Activated T-helper 17 cell treated with anti-CD3 and anti-CD28 coated beads, Interleukin-2, amount 50 U/mL, for 72 hours (primary cell): ENCODE results near the gene FAM168A. TPM values are rescaled to one million over a fixed set of nuclear protein-coding genes. Genes with fewer than 3 reads are reported as not detected.

Experiments
- ATAC-seq: fragments of 150-1000 bp; cut with Tn5 transposase; replicated peaks from 2 replicates; pipeline ENCODE4 v1.10.0; 2021; ENCODE audit warnings: mild to moderate bottlenecking, moderate library complexity
- H3K27ac Mint-ChIP-seq: one replicate; pipeline ENCODE4 v1.8.0; 2022; ENCODE audit warnings: mixed read lengths
- H3K27me3 Mint-ChIP-seq: one replicate; pipeline ENCODE4 v1.8.0; 2022; ENCODE audit warnings: mixed read lengths
- H3K36me3 Mint-ChIP-seq: one replicate; pipeline ENCODE4 v1.8.0; 2022; ENCODE audit warnings: low read depth, mild to moderate bottlenecking, mixed read lengths
- H3K4me1 Mint-ChIP-seq: one replicate; pipeline ENCODE4 v1.8.0; 2022; ENCODE audit warnings: mixed read lengths
- H3K4me3 Mint-ChIP-seq: one replicate; pipeline ENCODE4 v1.8.0; 2022; ENCODE audit warnings: mild to moderate bottlenecking, mixed read lengths
- H3K9me3 Mint-ChIP-seq: one replicate; pipeline ENCODE4 v1.8.0; 2022; ENCODE audit warnings: mixed read lengths
- total RNA-seq, 2 donors: library from RNA; stranded (reverse); gene quantifications; one replicate each; pipeline ENCODE4 v1.2.3, GENCODE V29; 2022

FAM168A gene
- total RNA-seq, 2 donors from 2014 or later: 16.0 to 33.2 TPM

GRCh38 chr11:73365352-73366264, 232.3 kb downstream of the FAM168A start:
- ATAC-seq: no peak

GRCh38 chr11:73363147-73363546, 234.8 kb downstream of the FAM168A start:
- Mint-ChIP-seq H3K4me3 (no peak overlapping the region), H3K9me3 (no peaks in the 10 kb centered on the region), H3K4me1 (peaks cover 14% of the 10 kb centered on the region), H3K36me3 (no peaks in the 10 kb centered on the region), H3K27ac (no peak overlapping the region), H3K27me3 (no peaks in the 10 kb centered on the region)
- ATAC-seq: no peak

More at GRCh38 chr11:73365352-73366264, 232.3 kb downstream of the FAM168A start:
- no peaks in the 10 kb centered on the region for H3K36me3 Mint-ChIP-seq
- H3K27ac Mint-ChIP-seq: peak overlapping the region; percentile 87
- peak overlapping the region; percentile 60 for H3K4me3 Mint-ChIP-seq
- H3K9me3 Mint-ChIP-seq: no peaks in the 10 kb centered on the region
- H3K4me1 Mint-ChIP-seq: peaks cover 14% of the 10 kb centered on the region
- H3K27me3 Mint-ChIP-seq: no peaks in the 10 kb centered on the region

GRCh38 chr11:73361953-73362776, 235.7 kb downstream of the FAM168A start:
- H3K27ac Mint-ChIP-seq: no peak overlapping the region
- no peaks in the 10 kb centered on the region for H3K27me3 Mint-ChIP-seq
- no peaks in the 10 kb centered on the region for H3K36me3 Mint-ChIP-seq
- H3K9me3 Mint-ChIP-seq: no peaks in the 10 kb centered on the region
- no peak for ATAC-seq
- peaks cover 11% of the 10 kb centered on the region for H3K4me1 Mint-ChIP-seq
- no peak overlapping the region for H3K4me3 Mint-ChIP-seq

- H3K4me1 Mint-ChIP-seq: peaks cover 1% of the 10 kb centered on the region
- H3K36me3 Mint-ChIP-seq: no peaks in the 10 kb centered on the region
- ATAC-seq: no peak
- H3K9me3 Mint-ChIP-seq: no peaks in the 10 kb centered on the region
- no peak overlapping the region for H3K27ac Mint-ChIP-seq
- H3K27me3 Mint-ChIP-seq: no peaks in the 10 kb centered on the region
- no peak overlapping the region for H3K4me3 Mint-ChIP-seq
Measured at GRCh38 chr11:73360743-73361369, 237.1 kb downstream of the FAM168A start.

GRCh38 chr11:73359930-73360742, 237.8 kb downstream of the FAM168A start:
- ATAC-seq: no peak
- H3K4me1 Mint-ChIP-seq: no peaks in the 10 kb centered on the region
- no peaks in the 10 kb centered on the region for H3K9me3 Mint-ChIP-seq
- H3K4me3 Mint-ChIP-seq: no peak overlapping the region
- no peaks in the 10 kb centered on the region for H3K27me3 Mint-ChIP-seq
- no peak overlapping the region for H3K27ac Mint-ChIP-seq
- no peaks in the 10 kb centered on the region for H3K36me3 Mint-ChIP-seq

GRCh38 chr11:73359341-73359740, 238.6 kb downstream of the FAM168A start:
- Mint-ChIP-seq H3K4me3 (no peak overlapping the region), H3K36me3 (no peaks in the 10 kb centered on the region), H3K4me1 (no peaks in the 10 kb centered on the region), H3K27ac (no peak overlapping the region), H3K9me3 (no peaks in the 10 kb centered on the region), H3K27me3 (no peaks in the 10 kb centered on the region)
- no peak for ATAC-seq

GRCh38 chr11:73358071-73358470, 239.8 kb downstream of the FAM168A start:
- no peaks in the 10 kb centered on the region for H3K4me1 Mint-ChIP-seq
- no peaks in the 10 kb centered on the region for H3K36me3 Mint-ChIP-seq
- H3K9me3 Mint-ChIP-seq: no peaks in the 10 kb centered on the region
- no peak overlapping the region for H3K4me3 Mint-ChIP-seq
- no peak overlapping the region for H3K27ac Mint-ChIP-seq
- no peak for ATAC-seq
- no peaks in the 10 kb centered on the region for H3K27me3 Mint-ChIP-seq

- H3K36me3 Mint-ChIP-seq: no peaks in the 10 kb centered on the region
- no peak overlapping the region for H3K4me3 Mint-ChIP-seq
- no peaks in the 10 kb centered on the region for H3K27me3 Mint-ChIP-seq
- ATAC-seq: no peak
- no peaks in the 10 kb centered on the region for H3K9me3 Mint-ChIP-seq
- no peak overlapping the region for H3K27ac Mint-ChIP-seq
- H3K4me1 Mint-ChIP-seq: no peaks in the 10 kb centered on the region
Measured at GRCh38 chr11:73356979-73357860, 240.7 kb downstream of the FAM168A start.

GRCh38 chr11:73355109-73355508, 242.8 kb downstream of the FAM168A start:
- Mint-ChIP-seq H3K9me3 (no peaks in the 10 kb centered on the region), H3K27ac (no peak overlapping the region), H3K27me3 (no peaks in the 10 kb centered on the region), H3K4me3 (no peak overlapping the region), H3K4me1 (no peaks in the 10 kb centered on the region), H3K36me3 (no peaks in the 10 kb centered on the region)
- no peak for ATAC-seq

GRCh38 chr11:73353422-73353821, 244.5 kb downstream of the FAM168A start:
- H3K9me3 Mint-ChIP-seq: no peaks in the 10 kb centered on the region
- H3K36me3 Mint-ChIP-seq: no peaks in the 10 kb centered on the region
- peak overlapping the region; percentile 7 for H3K27ac Mint-ChIP-seq
- no peaks in the 10 kb centered on the region for H3K27me3 Mint-ChIP-seq
- ATAC-seq: peak; percentile 37
- H3K4me3 Mint-ChIP-seq: no peak overlapping the region
- H3K4me1 Mint-ChIP-seq: no peaks in the 10 kb centered on the region

GRCh38 chr11:73350908-73351636, 246.8 kb downstream of the FAM168A start:
- H3K9me3 Mint-ChIP-seq: no peaks in the 10 kb centered on the region
- no peaks in the 10 kb centered on the region for H3K4me1 Mint-ChIP-seq
- no peak overlapping the region for H3K27ac Mint-ChIP-seq
- H3K36me3 Mint-ChIP-seq: no peaks in the 10 kb centered on the region
- no peaks in the 10 kb centered on the region for H3K27me3 Mint-ChIP-seq
- ATAC-seq: peak; percentile 76
- H3K4me3 Mint-ChIP-seq: no peak overlapping the region
